ENCODE data around the gene DNAAF3.

Gene DNAAF3

GRCh38 chr19:55149078-55150003 is 17.1 kb downstream of the DNAAF3 start, which contains the start of gene TNNT1:
TSS of gene TNNT1 (minus strand) at chr19:55149206. CDS start at chr19:55147157, 2,049 bp downstream.
- ATAC-seq (peak; percentile 25), DNase-seq (no peak)
- Mint-ChIP-seq H3K4me3 (no peak within 1 kb of the TSS), H3K27ac (no peak within 1 kb of the TSS), H3K36me3 (ENCODE audit: low read depth) (peaks cover 3% of the 10 kb centered on the region), H3K4me1 (peaks cover 15% of the 10 kb centered on the region), H3K9me3 (peaks cover 14% of the 10 kb centered on the region), H3K27me3 (peaks cover 38% of the 10 kb centered on the region)

DNA sequence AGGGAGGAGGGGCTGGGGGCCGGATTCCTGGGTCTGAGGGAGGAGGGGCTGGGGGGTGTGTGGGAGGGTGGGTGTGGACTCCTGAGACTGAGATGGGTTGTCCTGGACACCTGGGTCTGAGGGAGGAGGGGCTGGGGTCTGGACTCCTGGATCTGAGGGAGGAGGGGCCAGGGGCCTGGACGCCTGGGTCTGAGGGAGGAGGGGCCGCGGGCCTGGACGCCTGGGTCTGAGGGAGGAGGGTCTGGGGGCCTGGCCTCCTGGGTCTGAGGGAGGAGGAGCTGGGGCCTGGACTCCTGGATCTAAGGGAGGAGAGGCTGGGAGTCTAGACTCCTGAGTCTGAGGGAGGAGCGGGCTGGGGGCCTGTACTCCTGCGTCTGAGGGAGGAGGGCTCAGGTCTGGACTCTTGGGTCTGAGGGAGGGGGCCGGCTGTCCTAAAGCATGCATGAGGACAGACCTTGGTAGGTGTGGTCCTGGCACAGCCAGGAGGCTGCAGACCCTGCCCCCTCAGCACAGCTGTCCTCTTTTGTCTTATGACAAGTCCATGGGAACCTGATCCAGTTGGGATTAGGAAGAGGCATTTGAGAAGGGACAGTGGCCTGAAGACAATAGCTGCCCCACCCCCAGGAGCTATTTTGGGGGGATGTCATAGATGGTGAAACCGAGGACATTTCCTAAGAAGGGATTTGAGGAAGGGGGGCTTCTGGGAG is 18.7 kb downstream of the DNAAF3 start:
- Mint-ChIP-seq H3K36me3 (ENCODE audit: low read depth) (peaks cover 3% of the 10 kb centered on the region), H3K27ac (no peak overlapping the region), H3K4me3 (no peak overlapping the region), H3K9me3 (peaks cover 10% of the 10 kb centered on the region), H3K4me1 (peaks cover 12% of the 10 kb centered on the region), H3K27me3 (peaks cover 50% of the 10 kb centered on the region)
- ATAC-seq (no peak), DNase-seq (no peak)

DNA sequence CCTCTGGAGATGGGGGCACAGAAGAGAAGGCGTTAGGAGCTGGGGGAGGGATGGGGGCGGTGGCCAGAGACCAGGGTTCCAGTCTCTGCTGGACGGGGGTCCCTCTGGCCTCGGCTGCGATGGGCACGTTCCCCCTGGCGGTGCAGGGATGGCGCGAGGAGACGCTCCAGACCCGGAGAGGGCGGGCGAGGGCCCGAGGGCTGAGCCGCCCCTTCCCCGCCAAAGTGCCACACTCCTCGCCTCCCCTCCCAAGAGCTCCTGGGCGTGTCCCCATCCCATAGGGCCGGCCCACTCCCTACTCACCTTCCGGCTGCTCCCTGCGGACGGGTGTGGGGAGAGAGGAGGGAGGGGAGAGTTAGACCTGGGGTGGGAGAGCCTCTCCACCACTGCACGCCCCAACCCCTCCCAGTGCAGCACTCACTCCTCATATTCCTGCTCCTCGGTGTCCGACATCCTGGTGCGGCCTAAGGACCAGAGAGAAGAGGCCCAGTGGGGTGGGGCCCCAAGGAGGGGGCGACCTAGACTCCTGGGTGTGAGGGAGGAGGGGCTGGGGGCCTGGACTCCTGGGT is 19.6 kb downstream of the DNAAF3 start:
- no peak overlapping the region for H3K27ac Mint-ChIP-seq
- ATAC-seq, result no peak
- H3K4me3 Mint-ChIP-seq, result no peak overlapping the region
- DNase-seq, result no peak
- peaks cover under 1% of the 10 kb centered on the region for H3K36me3 Mint-ChIP-seq (ENCODE audit: low read depth)
- H3K9me3 Mint-ChIP-seq, result peaks cover 3% of the 10 kb centered on the region
- peaks cover 5% of the 10 kb centered on the region for H3K4me1 Mint-ChIP-seq
- peaks cover 51% of the 10 kb centered on the region for H3K27me3 Mint-ChIP-seq

DNA sequence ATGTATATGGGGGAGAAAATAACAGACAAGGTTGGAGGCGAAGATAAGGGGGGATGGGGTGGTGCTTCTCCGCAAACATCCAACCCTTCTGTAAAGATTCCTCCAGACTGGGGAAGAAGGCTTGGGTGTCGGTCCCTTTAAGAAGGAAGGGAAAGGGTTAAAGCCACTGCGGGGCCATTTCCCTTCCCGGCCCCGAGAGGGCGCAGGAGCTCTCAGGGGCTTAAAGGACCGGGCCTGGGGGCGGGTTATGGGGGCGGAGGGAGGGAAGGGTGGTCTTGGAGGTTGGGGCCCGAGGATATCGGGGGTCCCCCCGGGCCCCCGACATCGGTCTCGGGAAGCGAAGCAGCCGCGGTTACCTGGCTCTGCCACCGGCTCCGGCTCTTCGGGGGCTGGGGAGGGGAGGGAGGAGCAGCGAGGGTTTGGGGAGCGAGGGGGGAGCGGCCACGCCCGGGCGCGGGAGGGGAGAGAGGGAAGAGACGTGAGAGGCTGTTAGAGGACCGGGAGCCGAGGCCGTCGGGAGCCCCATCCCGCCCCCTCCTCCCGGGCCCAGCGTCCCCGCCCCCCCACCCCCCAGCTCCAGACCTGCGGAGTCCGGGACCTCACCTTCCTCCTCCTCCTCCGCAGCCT is 20.2 kb downstream of the DNAAF3 start:
- ATAC-seq (no peak), DNase-seq (no peak)
- Mint-ChIP-seq H3K27me3 (peaks cover 54% of the 10 kb centered on the region), H3K9me3 (no peaks in the 10 kb centered on the region), H3K36me3 (ENCODE audit: low read depth) (no peaks in the 10 kb centered on the region), H3K4me3 (no peak overlapping the region), H3K4me1 (peaks cover 5% of the 10 kb centered on the region), H3K27ac (no peak overlapping the region)

DNA sequence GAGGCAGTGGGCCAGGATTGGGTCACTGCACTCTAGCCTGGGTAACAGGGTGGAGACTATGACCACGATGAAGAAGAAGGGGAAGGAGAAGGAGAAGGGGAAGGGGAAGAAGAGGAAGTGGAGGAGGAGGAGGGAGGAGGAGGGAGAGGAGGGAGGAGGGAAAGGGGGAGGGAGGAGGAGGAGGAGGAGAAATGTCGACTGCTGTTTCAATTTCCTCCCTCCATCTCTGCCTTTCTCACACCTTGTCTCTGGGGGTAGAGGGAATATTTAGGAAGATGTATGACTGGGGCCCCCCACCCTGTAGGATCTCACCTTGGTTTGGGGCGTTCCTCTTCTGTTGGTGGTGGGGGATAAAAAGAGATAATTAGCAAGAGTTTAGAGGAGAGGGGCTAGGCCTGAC is 21.2 kb downstream of the DNAAF3 start:
- no peak for DNase-seq
- no peak for ATAC-seq
- Mint-ChIP-seq H3K27me3 (peaks cover 58% of the 10 kb centered on the region), H3K4me3 (no peak overlapping the region), H3K4me1 (peaks cover 7% of the 10 kb centered on the region), H3K36me3 (ENCODE audit: low read depth) (no peaks in the 10 kb centered on the region), H3K9me3 (no peaks in the 10 kb centered on the region), H3K27ac (no peak overlapping the region)

DNA sequence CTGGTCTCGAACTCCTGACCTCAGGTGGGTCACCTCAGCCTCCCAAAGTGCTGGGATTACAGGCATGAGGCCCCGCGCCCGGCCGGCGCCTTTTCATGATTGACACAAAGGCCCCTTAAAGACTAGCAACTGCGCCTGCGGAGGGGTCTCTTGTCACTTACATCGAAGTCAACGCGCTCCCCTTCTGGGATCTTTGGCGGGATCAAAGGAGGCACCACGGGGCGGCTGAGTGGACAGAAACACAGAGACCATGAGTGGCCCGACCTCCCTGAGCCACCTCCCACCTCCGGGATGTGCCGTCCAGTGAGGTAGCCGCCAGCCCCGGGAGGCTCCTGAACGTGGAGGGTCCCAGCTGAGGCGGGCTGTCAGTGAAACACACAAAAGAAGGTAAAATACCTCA is 24.7 kb downstream of the DNAAF3 start:
- H3K9me3 Mint-ChIP-seq, result no peaks in the 10 kb centered on the region
- peaks cover 56% of the 10 kb centered on the region for H3K27me3 Mint-ChIP-seq
- ATAC-seq (no peak), DNase-seq (no peak)
- H3K4me3 Mint-ChIP-seq, result no peak overlapping the region
- H3K27ac Mint-ChIP-seq, result no peak overlapping the region
- H3K36me3 Mint-ChIP-seq (ENCODE audit: low read depth), result no peaks in the 10 kb centered on the region
- peaks cover 7% of the 10 kb centered on the region for H3K4me1 Mint-ChIP-seq

DNA sequence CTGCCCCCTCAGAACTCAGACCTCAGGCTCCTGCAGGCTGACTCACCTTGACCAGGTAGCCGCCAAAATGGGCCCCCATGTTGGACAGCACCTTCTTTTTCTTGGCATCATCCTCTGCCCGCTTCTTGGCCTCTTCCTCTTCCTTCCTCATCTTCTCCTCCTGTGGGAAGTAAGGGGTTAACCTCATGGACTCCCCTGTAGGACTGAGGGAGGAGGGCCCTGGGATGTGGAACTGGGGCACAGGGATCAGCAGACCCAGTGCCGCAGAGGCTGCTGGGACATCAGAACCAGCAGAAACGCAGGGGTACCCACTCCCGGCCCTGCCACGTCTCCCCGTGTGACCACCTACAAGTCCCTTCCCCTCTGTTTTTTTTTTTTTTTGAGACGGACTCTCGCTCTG is 28.5 kb downstream of the DNAAF3 start:
- Mint-ChIP-seq H3K9me3 (no peaks in the 10 kb centered on the region), H3K4me3 (no peak overlapping the region)

GRCh38 chr19:55136399-55137102 is 29.9 kb downstream of the DNAAF3 start:
- DNase-seq (no peak), ATAC-seq (no peak)
- Mint-ChIP-seq H3K27ac (no peak overlapping the region), H3K27me3 (peaks cover 46% of the 10 kb centered on the region), H3K9me3 (no peaks in the 10 kb centered on the region), H3K36me3 (ENCODE audit: low read depth) (no peaks in the 10 kb centered on the region), H3K4me3 (no peak overlapping the region), H3K4me1 (peaks cover 2% of the 10 kb centered on the region)

More for the DNA sequence above, 28.5 kb downstream of the DNAAF3 start:
- H3K4me1 Mint-ChIP-seq, result peaks cover 2% of the 10 kb centered on the region
- H3K27ac Mint-ChIP-seq, result no peak overlapping the region
- H3K27me3 Mint-ChIP-seq, result peaks cover 43% of the 10 kb centered on the region
- no peaks in the 10 kb centered on the region for H3K36me3 Mint-ChIP-seq (ENCODE audit: low read depth)
- DNase-seq (no peak), ATAC-seq (no peak)

GRCh38 chr19:55134736-55135135 is 31.7 kb downstream of the DNAAF3 start:
- DNase-seq, result no peak
- H3K9me3 Mint-ChIP-seq, result no peaks in the 10 kb centered on the region
- no peak overlapping the region for H3K4me3 Mint-ChIP-seq
- H3K36me3 Mint-ChIP-seq (ENCODE audit: low read depth), result no peaks in the 10 kb centered on the region
- peaks cover 51% of the 10 kb centered on the region for H3K27me3 Mint-ChIP-seq
- ATAC-seq, result no peak
- no peaks in the 10 kb centered on the region for H3K4me1 Mint-ChIP-seq
- H3K27ac Mint-ChIP-seq, result no peak overlapping the region

DNA sequence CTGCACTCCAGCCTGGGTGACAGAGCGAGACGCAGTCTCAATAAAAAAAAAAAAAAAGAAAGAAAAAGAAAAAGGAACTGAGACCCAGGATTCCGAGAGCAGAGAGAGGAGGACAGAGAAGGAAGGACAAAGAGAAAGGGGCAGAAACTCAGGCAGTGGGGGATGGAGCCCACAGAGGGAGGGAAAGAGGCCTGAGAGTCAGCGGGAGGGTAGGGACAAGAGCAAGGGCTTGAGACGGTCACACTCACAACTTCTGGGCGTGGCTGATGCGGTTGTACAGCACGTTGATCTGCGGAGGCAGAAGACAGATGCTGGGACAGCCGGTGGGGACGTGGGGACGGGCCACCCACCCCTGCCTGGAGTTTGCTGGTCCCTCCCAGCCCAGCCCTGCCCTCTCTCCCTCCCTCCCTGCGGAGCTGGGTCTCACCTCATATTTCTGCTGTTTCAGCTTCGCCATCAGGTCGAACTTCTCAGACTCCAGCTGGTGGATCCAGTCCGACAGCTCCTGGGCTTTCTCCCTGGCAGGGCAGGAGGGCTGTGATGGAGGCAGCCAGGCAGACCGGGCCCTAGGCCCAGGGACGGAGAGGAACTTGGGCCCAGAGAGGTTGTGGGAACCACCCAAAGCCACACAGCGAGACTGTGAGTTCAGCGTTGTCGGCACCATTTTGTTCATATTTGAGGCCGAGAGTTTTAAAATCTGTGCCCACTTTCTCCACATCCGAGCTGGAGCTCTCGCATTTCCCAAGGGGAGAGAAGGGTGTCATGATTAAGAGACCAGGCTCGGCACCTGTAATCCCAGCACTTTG is 32.6 kb downstream of the DNAAF3 start:
- ATAC-seq (no peak), DNase-seq (no peak)
- Mint-ChIP-seq H3K4me3 (no peak overlapping the region), H3K9me3 (no peaks in the 10 kb centered on the region), H3K27me3 (peaks cover 50% of the 10 kb centered on the region), H3K36me3 (ENCODE audit: low read depth) (no peaks in the 10 kb centered on the region), H3K27ac (no peak overlapping the region), H3K4me1 (no peaks in the 10 kb centered on the region)

GRCh38 chr19:55132453-55133129 is 33.8 kb downstream of the DNAAF3 start:
- no peak overlapping the region for H3K4me3 Mint-ChIP-seq
- H3K9me3 Mint-ChIP-seq, result no peaks in the 10 kb centered on the region
- H3K27me3 Mint-ChIP-seq, result peaks cover 44% of the 10 kb centered on the region
- DNase-seq (no peak), ATAC-seq (no peak)
- no peaks in the 10 kb centered on the region for H3K4me1 Mint-ChIP-seq
- no peaks in the 10 kb centered on the region for H3K36me3 Mint-ChIP-seq (ENCODE audit: low read depth)
- H3K27ac Mint-ChIP-seq, result no peak overlapping the region

DNA sequence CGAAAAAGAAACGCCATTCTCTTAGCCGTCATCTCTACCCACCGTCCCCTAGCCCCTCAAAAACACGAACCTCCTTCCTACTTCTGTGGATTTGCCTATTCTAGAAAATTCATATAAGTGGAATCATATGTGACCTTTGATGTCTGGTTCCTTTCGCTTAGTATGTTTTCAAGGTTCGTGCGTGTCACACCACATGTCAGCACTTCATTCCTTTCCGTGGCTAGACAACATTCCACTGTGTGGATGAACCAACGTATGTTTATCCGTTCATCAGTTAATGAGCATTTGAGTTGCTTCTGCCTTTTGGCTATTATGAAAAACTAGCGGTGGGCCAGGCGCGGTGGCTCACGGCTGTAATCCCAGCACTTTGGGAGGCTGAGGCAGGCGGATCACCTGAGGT is 35.0 kb downstream of the DNAAF3 start:
- no peaks in the 10 kb centered on the region for H3K36me3 Mint-ChIP-seq (ENCODE audit: low read depth)
- no peaks in the 10 kb centered on the region for H3K4me1 Mint-ChIP-seq
- peaks cover 54% of the 10 kb centered on the region for H3K27me3 Mint-ChIP-seq
- DNase-seq (no peak), ATAC-seq (no peak)
- no peak overlapping the region for H3K27ac Mint-ChIP-seq
- H3K9me3 Mint-ChIP-seq, result no peaks in the 10 kb centered on the region
- no peak overlapping the region for H3K4me3 Mint-ChIP-seq

DNA sequence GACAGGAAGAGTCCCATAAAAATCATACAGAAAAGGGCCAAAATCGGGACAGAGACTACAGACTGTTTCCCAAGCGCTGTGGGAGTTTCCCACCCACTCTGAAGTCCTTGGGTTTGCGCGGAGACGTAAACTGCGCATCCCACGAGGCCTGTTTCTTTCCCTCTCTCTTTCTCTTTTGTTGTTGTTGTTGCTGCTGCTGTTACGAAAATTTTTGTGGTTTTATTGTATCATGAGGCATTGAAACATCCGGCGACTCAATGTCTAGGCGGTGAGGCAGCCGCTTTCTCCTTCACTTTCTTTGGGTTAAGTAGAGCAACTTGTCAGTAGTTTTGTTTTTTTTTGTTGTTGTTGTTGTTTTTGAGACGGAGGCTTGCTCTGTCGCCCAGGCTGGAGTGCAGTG is 47.4 kb downstream of the DNAAF3 start:
- ATAC-seq (no peak), DNase-seq (no peak)
- Mint-ChIP-seq H3K4me1 (peaks cover 32% of the 10 kb centered on the region), H3K4me3 (peak overlapping the region; percentile 96), H3K36me3 (ENCODE audit: low read depth) (peaks cover 10% of the 10 kb centered on the region), H3K27me3 (peaks cover 9% of the 10 kb centered on the region), H3K9me3 (no peaks in the 10 kb centered on the region), H3K27ac (no peak overlapping the region)
